H9 (cell line): ENCODE measurements around the gene CDK8. TPM values are rescaled to one million over a fixed set of nuclear protein-coding genes. Genes with fewer than 3 reads are reported as not detected.

Source experiments
- DNase-seq: peaks from one replicate; pipeline ENCODE4 v3.0.0-alpha.2; 2017
- H2AFZ ChIP-seq: one replicate; pipeline ENCODE4 v1.6.1; 2013; ENCODE audit warnings: mild to moderate bottlenecking, low read length, control low read depth, moderate library complexity
- H2AK5ac ChIP-seq: 2 replicates; pipeline ENCODE4 v1.6.1; 2013; ENCODE audit warnings: low read length, control low read depth, mixed read lengths; ENCODE audit not compliant: insufficient read length
- H2BK120ac ChIP-seq: one replicate; pipeline ENCODE4 v1.6.1; 2013; ENCODE audit warnings: low read depth, mild to moderate bottlenecking, low read length, control low read depth, inconsistent platforms; ENCODE audit not compliant: poor library complexity, severe bottlenecking
- H2BK12ac ChIP-seq: 2 replicates; pipeline ENCODE4 v1.6.1; 2013; ENCODE audit warnings: low read length, control low read depth, mixed read lengths, low read depth; ENCODE audit not compliant: insufficient read length
- H2BK15ac ChIP-seq: 2 replicates; pipeline ENCODE4 v1.6.1; 2013; ENCODE audit warnings: low read depth, low read length, control low read depth
- H2BK20ac ChIP-seq: one replicate; pipeline ENCODE4 v1.6.1; 2013; ENCODE audit warnings: low read depth, mild to moderate bottlenecking, low read length, control low read depth, inconsistent platforms; ENCODE audit not compliant: poor library complexity, severe bottlenecking
- H2BK5ac ChIP-seq: 2 replicates; pipeline ENCODE4 v1.6.1; 2013; ENCODE audit warnings: low read length, control low read depth, mixed read lengths; ENCODE audit not compliant: insufficient read length
- H3K14ac ChIP-seq: 2 replicates; pipeline ENCODE4 v1.6.1; 2013; ENCODE audit warnings: low read length, control low read depth; ENCODE audit not compliant: insufficient read depth
- H3K18ac ChIP-seq: 2 replicates; pipeline ENCODE4 v1.6.1; 2013; ENCODE audit warnings: low read depth, mild to moderate bottlenecking, mixed read lengths, low read length, control low read depth; ENCODE audit not compliant: insufficient read length
- H3K23ac ChIP-seq: 2 replicates; pipeline ENCODE4 v1.6.1; 2013; ENCODE audit warnings: low read length, control low read depth, mixed read lengths, low read depth; ENCODE audit not compliant: insufficient read length
- H3K23me2 ChIP-seq: 2 replicates; pipeline ENCODE4 v1.6.1; 2013; ENCODE audit warnings: low read depth, mild to moderate bottlenecking, mixed read lengths, low read length, control low read depth; ENCODE audit not compliant: insufficient read length, poor library complexity, severe bottlenecking
- H3K27ac ChIP-seq: 2 replicates; pipeline ENCODE4 v1.5.1; 2013; ENCODE audit warnings: low read length, control low read depth, mixed read lengths, low read depth; ENCODE audit not compliant: insufficient read length
- H3K27me3 ChIP-seq: 2 replicates; pipeline ENCODE4 v1.6.1; 2013; ENCODE audit warnings: low read length, control low read depth, inconsistent platforms; ENCODE audit not compliant: insufficient read depth
- H3K4ac ChIP-seq: 2 replicates; pipeline ENCODE4 v1.6.1; 2013; ENCODE audit warnings: low read depth, mild to moderate bottlenecking, control low read depth, inconsistent platforms, low read length, moderate library complexity
- H3K4me1 ChIP-seq: 2 replicates; pipeline ENCODE4 v1.6.1; 2013; ENCODE audit warnings: low read length, control low read depth, inconsistent platforms; ENCODE audit not compliant: insufficient read depth
- H3K4me2 ChIP-seq: 2 replicates; pipeline ENCODE4 v1.6.1; 2013; ENCODE audit warnings: low read length, control low read depth, mixed read lengths; ENCODE audit not compliant: insufficient read length, insufficient read depth
- H3K56ac ChIP-seq: 2 replicates; pipeline ENCODE4 v1.6.1; 2013; ENCODE audit warnings: low read depth, mild to moderate bottlenecking, mixed read lengths, low read length, control low read depth; ENCODE audit not compliant: insufficient read length
- H3K79me1 ChIP-seq: 2 replicates; pipeline ENCODE4 v1.6.1; 2013; ENCODE audit warnings: low read depth, mild to moderate bottlenecking, moderate library complexity, low read length, control low read depth, inconsistent platforms; ENCODE audit not compliant: insufficient read depth, poor library complexity, severe bottlenecking
- H3K79me2 ChIP-seq: 2 replicates; pipeline ENCODE4 v1.6.1; 2013; ENCODE audit warnings: low read length, control low read depth, inconsistent platforms; ENCODE audit not compliant: insufficient read depth
- H3K9ac ChIP-seq: 2 replicates; pipeline ENCODE4 v1.6.1; 2013; ENCODE audit warnings: low read length, control low read depth, mixed read lengths; ENCODE audit not compliant: insufficient read length; ENCODE audit errors: extremely low read depth
- H3K9me3 ChIP-seq: one replicate; pipeline ENCODE4 v1.6.1; 2013; ENCODE audit warnings: low read depth, low read length, inconsistent platforms; ENCODE audit not compliant: control insufficient read depth
- H3T11ph ChIP-seq: one replicate; pipeline ENCODE4 v1.6.1; 2013; ENCODE audit warnings: mild to moderate bottlenecking, low read length, control low read depth, inconsistent platforms
- H4K20me1 ChIP-seq: one replicate; pipeline ENCODE4 v1.6.1; 2013; ENCODE audit not compliant: control insufficient read depth, insufficient read length, insufficient read depth
- H4K5ac ChIP-seq: 2 replicates; pipeline ENCODE4 v1.6.1; 2013; ENCODE audit warnings: low read depth, mild to moderate bottlenecking, mixed read lengths, low read length, control low read depth; ENCODE audit not compliant: insufficient read length
- H4K8ac ChIP-seq: replicated peaks from 2 replicates; pipeline ENCODE4 v1.6.1; 2013; ENCODE audit warnings: low read length, control low read depth, mixed read lengths, low read depth; ENCODE audit not compliant: insufficient read length
- H4K91ac ChIP-seq: 2 replicates; pipeline ENCODE4 v1.6.1; 2013; ENCODE audit warnings: low read depth, mild to moderate bottlenecking, moderate library complexity, mixed read lengths, low read length, control low read depth; ENCODE audit not compliant: insufficient read length
- H3K27ac Mint-ChIP-seq, 3 experiments: 2 replicates in 2 of 3; 3 replicates in 1 of 3; pipeline ENCODE4 v1.8.0; 2020 to 2021; ENCODE audit warnings: mixed read lengths in 3 of 3, mild to moderate bottlenecking in 1 of 3, moderate library complexity in 1 of 3
- H3K27me3 Mint-ChIP-seq: 2 replicates; pipeline ENCODE4 v1.8.0; 2021; ENCODE audit warnings: low read depth, mild to moderate bottlenecking, moderate library complexity, mixed read lengths
- H3K36me3 Mint-ChIP-seq, 3 experiments: 2 replicates in 2 of 3; 3 replicates in 1 of 3; pipeline ENCODE4 v1.8.0; 2020 to 2021; ENCODE audit warnings: low read depth in 3 of 3, mixed read lengths in 3 of 3; ENCODE audit not compliant: insufficient read depth in 1 of 3
- H3K4me1 Mint-ChIP-seq, 2 experiments: 2 replicates each; pipeline ENCODE4 v1.8.0; 2020; ENCODE audit warnings: mixed read lengths in 2 of 2
- H3K4me3 Mint-ChIP-seq, 2 experiments: 2 replicates in 1 of 2; 3 replicates in 1 of 2; pipeline ENCODE4 v1.8.0; 2020 to 2021; ENCODE audit warnings: mild to moderate bottlenecking in 2 of 2, mixed read lengths in 2 of 2, moderate library complexity in 1 of 2
- H3K9me3 Mint-ChIP-seq, 2 experiments: 2 replicates in 1 of 2; 3 replicates in 1 of 2; pipeline ENCODE4 v1.8.0; 2020; ENCODE audit warnings: mild to moderate bottlenecking in 2 of 2, mixed read lengths in 2 of 2, moderate library complexity in 1 of 2
- WGBS: extraction: QIAGEN DNeasy Blood & Tissue Kit; methylation state at CpG from one replicate; pipeline ENCODE4 v1.1.7; 2013; ENCODE audit warnings: missing lambda C conversion rate, low lambda C conversion rate, mixed read lengths; ENCODE audit not compliant: insufficient read length; ENCODE audit errors: extremely low coverage; 5-methylcytosine and 5-hydroxymethylcytosine counted together
- total RNA-seq: library from RNA; stranded (reverse); gene quantifications from 2 replicates; pipeline ENCODE4 v1.2.1, GENCODE V29; 2021
- TF ChIP-seq, protein P1 (sequence below): fragments of 200-600 bp; sonication (generic); conservative IDR thresholded peaks from 3 replicates; pipeline ENCODE4 v1.8.0; 2021; ENCODE audit warnings: antibody characterized with exemption, mild to moderate bottlenecking

CDK8 gene
- total RNA-seq, 1 experiment from 2014 or later = 18.1 TPM

DNA sequence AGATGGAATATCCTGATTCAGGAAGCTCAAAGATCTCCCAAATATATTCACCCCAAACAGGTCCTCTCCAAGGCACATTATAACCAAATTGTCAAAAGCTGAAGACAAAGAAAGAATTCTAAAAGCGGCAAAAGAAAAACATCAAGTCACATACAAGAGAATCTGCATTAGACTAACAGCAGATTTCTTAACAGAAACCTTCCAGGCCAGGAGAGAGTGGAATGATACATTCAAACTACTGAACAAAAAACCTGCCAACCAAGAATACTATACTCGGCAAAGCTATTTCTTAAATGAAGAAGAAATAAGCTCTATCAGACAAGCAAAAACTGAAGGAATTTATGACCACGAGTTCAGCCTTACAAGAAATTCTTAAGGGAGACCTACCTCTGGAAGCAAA, 183.0 kb downstream of the CDK8 start:
- no peak overlapping the region for H2BK20ac ChIP-seq
- no peak overlapping the region for H4K8ac ChIP-seq
- H3K27me3 ChIP-seq = no peaks in the 10 kb centered on the region
- H3K4me1 ChIP-seq = no peaks in the 10 kb centered on the region
- H2AFZ ChIP-seq = no peak overlapping the region
- 0 out of 2 replicates have a peak, but pooled peaks cover 3% of the 10 kb centered on the region for H3K27me3 Mint-ChIP-seq
- H3K4me2 ChIP-seq = no peak overlapping the region
- no peak overlapping the region for H3K9ac ChIP-seq
- H3K23ac ChIP-seq = no peak overlapping the region
- H3K79me2 ChIP-seq = no peaks in the 10 kb centered on the region
- H3K18ac ChIP-seq = no peak overlapping the region
- no peaks in the 10 kb centered on the region for H4K20me1 ChIP-seq
- no peak overlapping the region for H4K91ac ChIP-seq
- WGBS = no CpG with 5 or more reads among the region's 3 CpGs
- no peak overlapping the region for H2BK15ac ChIP-seq
- no peak overlapping the region for H2AK5ac ChIP-seq
- H3K14ac ChIP-seq = no peak overlapping the region
- no peaks in the 10 kb centered on the region for H3K23me2 ChIP-seq
- peaks cover 4 to 15% (median 12%) of the 10 kb centered on the region in 3 experiments for H3K36me3 Mint-ChIP-seq
- H3K9me3 Mint-ChIP-seq = peaks cover 28 to 34% of the 10 kb centered on the region in 2 experiments
- H3K56ac ChIP-seq = no peak overlapping the region
- no peak overlapping the region for H3K4me3 Mint-ChIP-seq
- peaks cover 0 to under 1% of the 10 kb centered on the region in 2 experiments; a peak in 1 of 4 replicates for H3K4me1 Mint-ChIP-seq
- H3K4ac ChIP-seq = no peak overlapping the region
- DNase-seq = no peak
- no peak overlapping the region for H3T11ph ChIP-seq
- no peak overlapping the region for H2BK120ac ChIP-seq
- no peaks in the 10 kb centered on the region for H3K79me1 ChIP-seq
- H2BK12ac ChIP-seq = no peak overlapping the region
- no peak overlapping the region for H4K5ac ChIP-seq
- no peak overlapping the region for H2BK5ac ChIP-seq
- TF ChIP-seq, protein P1, sequence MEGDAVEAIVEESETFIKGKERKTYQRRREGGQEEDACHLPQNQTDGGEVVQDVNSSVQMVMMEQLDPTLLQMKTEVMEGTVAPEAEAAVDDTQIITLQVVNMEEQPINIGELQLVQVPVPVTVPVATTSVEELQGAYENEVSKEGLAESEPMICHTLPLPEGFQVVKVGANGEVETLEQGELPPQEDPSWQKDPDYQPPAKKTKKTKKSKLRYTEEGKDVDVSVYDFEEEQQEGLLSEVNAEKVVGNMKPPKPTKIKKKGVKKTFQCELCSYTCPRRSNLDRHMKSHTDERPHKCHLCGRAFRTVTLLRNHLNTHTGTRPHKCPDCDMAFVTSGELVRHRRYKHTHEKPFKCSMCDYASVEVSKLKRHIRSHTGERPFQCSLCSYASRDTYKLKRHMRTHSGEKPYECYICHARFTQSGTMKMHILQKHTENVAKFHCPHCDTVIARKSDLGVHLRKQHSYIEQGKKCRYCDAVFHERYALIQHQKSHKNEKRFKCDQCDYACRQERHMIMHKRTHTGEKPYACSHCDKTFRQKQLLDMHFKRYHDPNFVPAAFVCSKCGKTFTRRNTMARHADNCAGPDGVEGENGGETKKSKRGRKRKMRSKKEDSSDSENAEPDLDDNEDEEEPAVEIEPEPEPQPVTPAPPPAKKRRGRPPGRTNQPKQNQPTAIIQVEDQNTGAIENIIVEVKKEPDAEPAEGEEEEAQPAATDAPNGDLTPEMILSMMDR = no peak
- H3K27ac ChIP-seq = no peak overlapping the region
- no peak overlapping the region for H3K27ac Mint-ChIP-seq
- no peaks in the 10 kb centered on the region for H3K9me3 ChIP-seq
